CD14-positive monocyte (primary cell): ENCODE measurements around the gene LARP4B. TPM values are rescaled to one million over a fixed set of nuclear protein-coding genes. Genes with fewer than 3 reads are reported as not detected.

Source experiments
- DNase-seq, 3 donors: peaks; one replicate each; pipeline ENCODE4 v3.0.0-alpha.2; 2011 to 2022
- H2AFZ ChIP-seq: 2 replicates; pipeline ENCODE4 v1.6.0; 2012; ENCODE audit warnings: mild to moderate bottlenecking, low read depth, low read length, inconsistent platforms; ENCODE audit not compliant: insufficient read depth, poor library complexity, severe bottlenecking
- H3K27ac ChIP-seq, 2 donors: 1 replicate in 1 of 2; 2 replicates in 1 of 2; pipeline ENCODE4 v1.5.1; 2012 to 2013; ENCODE audit warnings: low read length in 2 of 2, control low read depth in 1 of 2, inconsistent platforms in 1 of 2, low read depth in 1 of 2, mild to moderate bottlenecking in 1 of 2
- H3K27me3 ChIP-seq, 2 donors: one replicate each; pipeline versions ENCODE4 v1.6.0 to v1.6.1; 2011 to 2013; ENCODE audit warnings: low read length in 2 of 2; ENCODE audit not compliant: control insufficient read depth in 2 of 2, insufficient read depth in 2 of 2
- H3K36me3 ChIP-seq, 2 donors: replicated peaks in 1 of 2; 1 replicate in 1 of 2; 2 replicates in 1 of 2; pipeline versions ENCODE4 v1.5.1 to v1.6.1; 2012 to 2013; ENCODE audit warnings: low read length in 2 of 2, control low read depth in 1 of 2, inconsistent platforms in 1 of 2, mild to moderate bottlenecking in 1 of 2; ENCODE audit not compliant: insufficient read depth in 2 of 2, control insufficient read depth in 1 of 2
- H3K4me1 ChIP-seq, 2 donors: 1 replicate in 1 of 2; 2 replicates in 1 of 2; pipeline versions ENCODE4 v1.5.1 to v1.6.1; 2012 to 2013; ENCODE audit warnings: low read length in 2 of 2, control low read depth in 1 of 2, inconsistent platforms in 1 of 2, mild to moderate bottlenecking in 1 of 2, moderate library complexity in 1 of 2; ENCODE audit not compliant: insufficient read depth in 2 of 2, control insufficient read depth in 1 of 2
- H3K4me2 ChIP-seq: replicated peaks from 2 replicates; pipeline ENCODE3; 2012; ENCODE audit warnings: low read length, moderate library complexity, mild to moderate bottlenecking; ENCODE audit not compliant: poor library complexity, severe bottlenecking; ENCODE audit errors: extremely low read depth
- H3K4me3 ChIP-seq, 3 experiments: fragments of 200-600 bp in 1 of 3; sonication (generic) in 1 of 3; replicated peaks in 1 of 3; 1 replicate in 2 of 3; 2 replicates in 1 of 3; pipeline ENCODE4 v1.5.1; 2011 to 2013; ENCODE audit warnings: low read length in 3 of 3, mild to moderate bottlenecking in 3 of 3, control low read depth in 2 of 3, low read depth in 2 of 3, inconsistent platforms in 1 of 3, moderate library complexity in 1 of 3
- H3K79me2 ChIP-seq: 2 replicates; pipeline ENCODE4 v1.6.0; 2012; ENCODE audit warnings: mild to moderate bottlenecking, control low read depth, inconsistent platforms, low read length, moderate library complexity; ENCODE audit not compliant: insufficient read depth
- H3K9ac ChIP-seq: 2 replicates; pipeline ENCODE4 v1.6.0; 2017; ENCODE audit warnings: low read length, mild to moderate bottlenecking; ENCODE audit not compliant: insufficient read depth, poor library complexity, severe bottlenecking
- H3K9me3 ChIP-seq, 2 donors: replicated peaks in 1 of 2; 1 replicate in 1 of 2; 2 replicates in 1 of 2; pipeline versions ENCODE4 v1.5.1 to v1.6.1; 2012 to 2013; ENCODE audit warnings: low read length in 2 of 2, control low read depth in 1 of 2; ENCODE audit not compliant: control insufficient read depth in 1 of 2, insufficient read depth in 1 of 2
- H4K20me1 ChIP-seq: 2 replicates; pipeline ENCODE4 v1.6.0; 2012; ENCODE audit warnings: mild to moderate bottlenecking, low read length, control low read depth, moderate library complexity; ENCODE audit not compliant: insufficient read depth
- H3K27ac Mint-ChIP-seq, 7 donors: one replicate each; pipeline ENCODE4 v1.8.0; 2020; ENCODE audit warnings: mild to moderate bottlenecking in 7 of 7, mixed read lengths in 7 of 7, moderate library complexity in 6 of 7, inconsistent platforms in 2 of 7
- H3K27me3 Mint-ChIP-seq, 3 donors: one replicate each; pipeline ENCODE4 v1.8.0; 2021 to 2022; ENCODE audit warnings: low read depth in 3 of 3, mild to moderate bottlenecking in 3 of 3, mixed read lengths in 3 of 3, moderate library complexity in 3 of 3, inconsistent platforms in 1 of 3
- H3K36me3 Mint-ChIP-seq, 2 donors: one replicate each; pipeline ENCODE4 v1.8.0; 2020; ENCODE audit warnings: mixed read lengths in 2 of 2, inconsistent platforms in 1 of 2, mild to moderate bottlenecking in 1 of 2
- H3K4me1 Mint-ChIP-seq: one replicate; pipeline ENCODE4 v1.8.0; 2020; ENCODE audit warnings: mild to moderate bottlenecking, mixed read lengths
- H3K4me3 Mint-ChIP-seq, 2 donors: one replicate each; pipeline ENCODE4 v1.8.0; 2020; ENCODE audit warnings: mild to moderate bottlenecking in 2 of 2, mixed read lengths in 2 of 2, moderate library complexity in 1 of 2
- H3K9me3 Mint-ChIP-seq, 7 donors: one replicate each; pipeline ENCODE4 v1.8.0; 2020 to 2022; ENCODE audit warnings: mixed read lengths in 7 of 7, mild to moderate bottlenecking in 6 of 7, moderate library complexity in 6 of 7, inconsistent platforms in 2 of 7
- CTCF ChIP-seq: fragments of 200-600 bp; IDR thresholded peaks from one replicate; pipeline ENCODE4 v1.8.0; 2022; ENCODE audit warnings: antibody characterized with exemption, mild to moderate bottlenecking
- WGBS: methylation state at CpG from one replicate; pipeline ENCODE4 v1.1.5; 2013; ENCODE audit warnings: missing lambda C conversion rate; ENCODE audit not compliant: insufficient coverage; 5-methylcytosine and 5-hydroxymethylcytosine counted together
- intact Hi-C, 2 donors: fragments of 100-400 bp; cut with micrococcal nuclease; formaldehyde crosslinking; loops; one replicate each; pipeline versions ENCODE4 v1.15.0 to v1.15.1; 2023
- polyA plus RNA-seq, 3 donors: library from polyadenylated mRNA; depleted of rRNA in 1 of 3; unstranded in 2 of 3; stranded (reverse) in 1 of 3; fragments of 300-500 nt in 2 of 3; fragments of >200 nt in 1 of 3; fragmentation: Illumina TruSeq in 2 of 3; gene quantifications; 1 replicate in 2 of 3; 2 replicates in 1 of 3; pipeline ENCODE4 v1.2.3, GENCODE V29; 2012 to 2021

The LARP4B gene
- polyA plus RNA-seq, 3 donors = 17.2 to 52.3 (median 33.0) TPM

GRCh38 chr10:917999-918398 is 13.5 kb downstream of the LARP4B start:
- H3K4me1 ChIP-seq = peaks cover 10 to 11% of the 10 kb centered on the region in 2 donors
- peak overlapping the region in 1 of 7 donors; percentile 33 for H3K27ac Mint-ChIP-seq

DNA sequence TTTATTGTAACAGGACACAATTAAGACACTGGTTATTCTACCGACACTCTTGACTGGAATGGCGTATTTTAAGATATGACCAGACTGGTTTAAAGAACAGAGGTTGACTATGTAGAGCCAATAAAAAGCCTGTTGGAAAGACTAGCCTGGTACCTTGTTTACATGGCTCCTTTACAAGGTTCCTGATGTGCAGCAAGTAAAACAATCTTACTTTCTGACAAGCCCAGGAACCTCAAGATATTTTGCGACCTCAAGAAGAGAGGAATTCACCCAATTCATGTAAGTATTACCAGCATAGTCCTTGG is 14.1 kb downstream of the LARP4B start:
- H3K4me3 Mint-ChIP-seq = no peak overlapping the region
- Histone ChIP-seq H2AFZ (no peak overlapping the region), H3K9me3 (no peaks in the 10 kb centered on the region), H3K4me2 (no peak overlapping the region), H3K4me3 (no peak overlapping the region), H4K20me1 (peaks cover 100% of the 10 kb centered on the region), H3K27ac (no peak overlapping the region), H3K36me3 (peaks cover 0 to 26% of the 10 kb centered on the region in 2 donors), H3K27me3 (no peaks in the 10 kb centered on the region), H3K4me1 (peaks cover 10 to 11% of the 10 kb centered on the region in 2 donors), H3K9ac (no peak overlapping the region), H3K79me2 (peaks cover 100% of the 10 kb centered on the region)
- no peak for TF ChIP-seq CTCF
- H3K27ac Mint-ChIP-seq = no peak overlapping the region
- DNase-seq = no peak
- intact Hi-C loops = no loop called here
- peaks cover 11% of the 10 kb centered on the region for H3K4me1 Mint-ChIP-seq
- no peaks in the 10 kb centered on the region for H3K27me3 Mint-ChIP-seq
- H3K36me3 Mint-ChIP-seq = peaks cover 4 to 24% of the 10 kb centered on the region in 2 donors
- no peaks in the 10 kb centered on the region for H3K9me3 Mint-ChIP-seq
- WGBS = 100% methylated on average over 2 of the region's 3 CpGs

More at GRCh38 chr10:917999-918398, 13.5 kb downstream of the LARP4B start:
- Histone ChIP-seq H3K9me3 (no peaks in the 10 kb centered on the region), H3K79me2 (peaks cover 100% of the 10 kb centered on the region), H3K9ac (no peak overlapping the region), H4K20me1 (peaks cover 100% of the 10 kb centered on the region), H3K4me3 (no peak overlapping the region), H3K4me2 (no peak overlapping the region), H3K27ac (peak overlapping the region in 1 of 2 donors; percentile 10), H2AFZ (no peak overlapping the region), H3K27me3 (no peaks in the 10 kb centered on the region), H3K36me3 (peaks cover 0 to 28% of the 10 kb centered on the region in 2 donors)
- H3K4me3 Mint-ChIP-seq = no peak overlapping the region
- peaks cover 15% of the 10 kb centered on the region for H3K4me1 Mint-ChIP-seq
- TF ChIP-seq CTCF = no peak
- peaks cover 3 to 23% of the 10 kb centered on the region in 2 donors for H3K36me3 Mint-ChIP-seq
- H3K27me3 Mint-ChIP-seq = no peaks in the 10 kb centered on the region
- DNase-seq = no peak
- H3K9me3 Mint-ChIP-seq = no peaks in the 10 kb centered on the region
- intact Hi-C loops = no loop called here
- 100% methylated on average over 3 of the region's 3 CpGs for WGBS
